CD14-positive monocyte (primary cell): ENCODE results near the gene GFPT2. TPM values are rescaled to one million over a fixed set of nuclear protein-coding genes. Genes with fewer than 3 reads are reported as not detected.

ENCODE experiments used
- DNase-seq, 3 donors: peaks; one replicate each; pipeline ENCODE4 v3.0.0-alpha.2; 2011 to 2022
- H2AFZ ChIP-seq: 2 replicates; pipeline ENCODE4 v1.6.0; 2012; ENCODE audit warnings: mild to moderate bottlenecking, low read depth, low read length, inconsistent platforms; ENCODE audit not compliant: insufficient read depth, poor library complexity, severe bottlenecking
- H3K27ac ChIP-seq, 2 donors: 1 replicate in 1 of 2; 2 replicates in 1 of 2; pipeline ENCODE4 v1.5.1; 2012 to 2013; ENCODE audit warnings: low read length in 2 of 2, control low read depth in 1 of 2, inconsistent platforms in 1 of 2, low read depth in 1 of 2, mild to moderate bottlenecking in 1 of 2
- H3K27me3 ChIP-seq, 2 donors: one replicate each; pipeline versions ENCODE4 v1.6.0 to v1.6.1; 2011 to 2013; ENCODE audit warnings: low read length in 2 of 2; ENCODE audit not compliant: control insufficient read depth in 2 of 2, insufficient read depth in 2 of 2
- H3K36me3 ChIP-seq, 2 donors: replicated peaks in 1 of 2; 1 replicate in 1 of 2; 2 replicates in 1 of 2; pipeline versions ENCODE4 v1.5.1 to v1.6.1; 2012 to 2013; ENCODE audit warnings: low read length in 2 of 2, control low read depth in 1 of 2, inconsistent platforms in 1 of 2, mild to moderate bottlenecking in 1 of 2; ENCODE audit not compliant: insufficient read depth in 2 of 2, control insufficient read depth in 1 of 2
- H3K4me1 ChIP-seq, 2 donors: 1 replicate in 1 of 2; 2 replicates in 1 of 2; pipeline versions ENCODE4 v1.5.1 to v1.6.1; 2012 to 2013; ENCODE audit warnings: low read length in 2 of 2, control low read depth in 1 of 2, inconsistent platforms in 1 of 2, mild to moderate bottlenecking in 1 of 2, moderate library complexity in 1 of 2; ENCODE audit not compliant: insufficient read depth in 2 of 2, control insufficient read depth in 1 of 2
- H3K4me2 ChIP-seq: replicated peaks from 2 replicates; pipeline ENCODE3; 2012; ENCODE audit warnings: low read length, moderate library complexity, mild to moderate bottlenecking; ENCODE audit not compliant: poor library complexity, severe bottlenecking; ENCODE audit errors: extremely low read depth
- H3K4me3 ChIP-seq, 3 experiments: fragments of 200-600 bp in 1 of 3; sonication (generic) in 1 of 3; replicated peaks in 1 of 3; 1 replicate in 2 of 3; 2 replicates in 1 of 3; pipeline ENCODE4 v1.5.1; 2011 to 2013; ENCODE audit warnings: low read length in 3 of 3, mild to moderate bottlenecking in 3 of 3, control low read depth in 2 of 3, low read depth in 2 of 3, inconsistent platforms in 1 of 3, moderate library complexity in 1 of 3
- H3K79me2 ChIP-seq: 2 replicates; pipeline ENCODE4 v1.6.0; 2012; ENCODE audit warnings: mild to moderate bottlenecking, control low read depth, inconsistent platforms, low read length, moderate library complexity; ENCODE audit not compliant: insufficient read depth
- H3K9ac ChIP-seq: 2 replicates; pipeline ENCODE4 v1.6.0; 2017; ENCODE audit warnings: low read length, mild to moderate bottlenecking; ENCODE audit not compliant: insufficient read depth, poor library complexity, severe bottlenecking
- H3K9me3 ChIP-seq, 2 donors: replicated peaks in 1 of 2; 1 replicate in 1 of 2; 2 replicates in 1 of 2; pipeline versions ENCODE4 v1.5.1 to v1.6.1; 2012 to 2013; ENCODE audit warnings: low read length in 2 of 2, control low read depth in 1 of 2; ENCODE audit not compliant: control insufficient read depth in 1 of 2, insufficient read depth in 1 of 2
- H4K20me1 ChIP-seq: 2 replicates; pipeline ENCODE4 v1.6.0; 2012; ENCODE audit warnings: mild to moderate bottlenecking, low read length, control low read depth, moderate library complexity; ENCODE audit not compliant: insufficient read depth
- H3K27ac Mint-ChIP-seq, 7 donors: one replicate each; pipeline ENCODE4 v1.8.0; 2020; ENCODE audit warnings: mild to moderate bottlenecking in 7 of 7, mixed read lengths in 7 of 7, moderate library complexity in 6 of 7, inconsistent platforms in 2 of 7
- H3K27me3 Mint-ChIP-seq, 3 donors: one replicate each; pipeline ENCODE4 v1.8.0; 2021 to 2022; ENCODE audit warnings: low read depth in 3 of 3, mild to moderate bottlenecking in 3 of 3, mixed read lengths in 3 of 3, moderate library complexity in 3 of 3, inconsistent platforms in 1 of 3
- H3K36me3 Mint-ChIP-seq, 2 donors: one replicate each; pipeline ENCODE4 v1.8.0; 2020; ENCODE audit warnings: mixed read lengths in 2 of 2, inconsistent platforms in 1 of 2, mild to moderate bottlenecking in 1 of 2
- H3K4me1 Mint-ChIP-seq: one replicate; pipeline ENCODE4 v1.8.0; 2020; ENCODE audit warnings: mild to moderate bottlenecking, mixed read lengths
- H3K4me3 Mint-ChIP-seq, 2 donors: one replicate each; pipeline ENCODE4 v1.8.0; 2020; ENCODE audit warnings: mild to moderate bottlenecking in 2 of 2, mixed read lengths in 2 of 2, moderate library complexity in 1 of 2
- H3K9me3 Mint-ChIP-seq, 7 donors: one replicate each; pipeline ENCODE4 v1.8.0; 2020 to 2022; ENCODE audit warnings: mixed read lengths in 7 of 7, mild to moderate bottlenecking in 6 of 7, moderate library complexity in 6 of 7, inconsistent platforms in 2 of 7
- CTCF ChIP-seq: fragments of 200-600 bp; IDR thresholded peaks from one replicate; pipeline ENCODE4 v1.8.0; 2022; ENCODE audit warnings: antibody characterized with exemption, mild to moderate bottlenecking
- WGBS: methylation state at CpG from one replicate; pipeline ENCODE4 v1.1.5; 2013; ENCODE audit warnings: missing lambda C conversion rate; ENCODE audit not compliant: insufficient coverage; 5-methylcytosine and 5-hydroxymethylcytosine counted together
- intact Hi-C, 2 donors: fragments of 100-400 bp; cut with micrococcal nuclease; formaldehyde crosslinking; loops; one replicate each; pipeline versions ENCODE4 v1.15.0 to v1.15.1; 2023
- polyA plus RNA-seq, 3 donors: library from polyadenylated mRNA; depleted of rRNA in 1 of 3; unstranded in 2 of 3; stranded (reverse) in 1 of 3; fragments of 300-500 nt in 2 of 3; fragments of >200 nt in 1 of 3; fragmentation: Illumina TruSeq in 2 of 3; gene quantifications; 1 replicate in 2 of 3; 2 replicates in 1 of 3; pipeline ENCODE4 v1.2.3, GENCODE V29; 2012 to 2021

The GFPT2 gene
- polyA plus RNA-seq, 3 donors, result not detected

DNA sequence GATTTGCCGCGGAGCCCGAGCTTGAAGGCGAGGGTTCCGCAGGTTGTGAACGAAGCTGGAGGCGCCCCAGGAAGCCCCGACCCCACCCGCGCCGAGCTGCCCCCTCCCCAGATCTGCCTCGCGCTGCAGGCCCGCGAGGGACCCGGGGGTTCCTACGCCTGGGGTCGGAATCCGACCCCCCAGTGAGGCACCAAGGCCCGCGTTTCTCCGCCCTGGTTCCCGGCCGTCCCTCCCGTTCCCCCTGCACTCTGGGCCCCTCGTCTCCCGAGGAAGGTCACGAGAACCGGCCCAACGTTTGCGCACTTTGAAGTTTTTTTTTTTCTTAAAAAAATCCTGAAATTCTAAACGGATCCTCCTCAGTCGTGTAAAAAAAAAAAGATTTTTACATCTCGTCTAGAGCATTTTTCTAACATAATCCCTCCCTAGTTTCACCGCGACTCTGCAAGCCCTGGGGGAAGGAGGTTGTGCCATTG, 880 bp upstream of the GFPT2 start:
- Mint-ChIP-seq H3K27me3 (peaks cover 61 to 82% (median 67%) of the 10 kb centered on the region in 3 donors), H3K9me3 (peaks cover 4 to 28% (median 9%) of the 10 kb centered on the region in 7 donors), H3K4me1 (peaks cover 10% of the 10 kb centered on the region), H3K4me3 (peak overlapping the region; percentile 64 to 86), H3K27ac (peak overlapping the region in 2 of 7 donors; percentile 38 to 68), H3K36me3 (peaks cover 0 to 2% of the 10 kb centered on the region in 2 donors)
- Histone ChIP-seq H3K27me3 (peaks cover 39 to 73% of the 10 kb centered on the region in 2 donors), H3K9ac (no peak overlapping the region), H2AFZ (peak overlapping the region; percentile 71), H4K20me1 (no peaks in the 10 kb centered on the region), H3K4me1 (peaks cover 10 to 18% of the 10 kb centered on the region in 2 donors), H3K36me3 (no peaks in the 10 kb centered on the region), H3K79me2 (no peaks in the 10 kb centered on the region), H3K9me3 (peaks cover 7 to 23% of the 10 kb centered on the region in 2 donors), H3K4me2 (peak overlapping the region; percentile 78), H3K4me3 (peak overlapping the region in 2 of 3 experiments; percentile 37 to 70), H3K27ac (no peak overlapping the region)
- under 1% methylated on average over 26 of the region's 36 CpGs for WGBS
- DNase-seq, result no peak
- TF ChIP-seq CTCF, result no peak
- intact Hi-C loops, result no loop called here

DNA sequence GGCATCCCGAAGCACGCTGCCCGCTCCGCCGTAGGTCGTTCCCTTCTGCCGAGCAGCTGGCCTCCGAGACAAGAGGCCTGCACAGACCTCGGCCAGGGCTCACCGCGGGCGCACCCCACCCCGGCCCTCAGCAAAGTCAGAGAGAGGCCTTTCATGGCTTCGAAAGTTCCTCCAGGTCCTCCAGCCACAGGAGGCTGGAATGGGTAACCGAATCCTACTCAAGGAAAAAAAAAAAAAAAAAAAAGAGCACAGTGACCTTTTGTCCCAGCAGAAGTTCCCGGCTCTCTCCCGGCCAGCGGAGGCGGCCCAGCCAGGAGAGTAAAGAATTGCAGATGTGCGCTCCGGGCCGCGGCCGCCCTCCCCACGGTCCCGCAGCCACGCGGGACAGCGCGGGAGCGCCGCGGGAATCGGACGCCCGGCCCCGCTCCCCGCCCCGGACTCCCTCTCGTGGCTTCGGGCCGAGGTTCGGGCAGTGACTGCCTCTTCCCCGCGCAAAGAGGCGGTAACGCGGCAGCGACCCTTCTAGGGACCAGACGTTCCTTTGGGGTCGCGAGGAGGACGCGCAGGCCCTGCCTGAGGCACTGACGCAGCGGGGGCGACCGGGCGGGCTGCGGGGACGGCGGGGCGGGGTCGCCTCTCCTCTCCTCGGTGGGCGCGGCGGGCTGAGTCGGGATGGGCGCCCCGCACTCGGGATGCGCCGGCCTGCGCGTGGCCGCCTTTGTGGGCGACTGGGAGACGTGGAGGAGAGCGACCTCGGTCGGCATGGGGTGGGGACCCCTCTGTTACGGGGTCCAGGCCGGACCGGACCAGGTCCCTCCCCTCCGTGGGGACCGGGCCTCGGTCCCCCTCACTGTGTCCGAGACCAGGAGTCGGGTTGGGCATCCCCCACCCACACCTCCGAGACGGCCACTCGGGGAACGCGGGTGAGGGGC, 754 bp downstream of the GFPT2 start:
- WGBS, result 8% methylated on average over 86 of the region's 95 CpGs
- H3K79me2 ChIP-seq, result no peaks in the 10 kb centered on the region
- peaks cover 0 to 23% of the 10 kb centered on the region in 2 donors for H3K9me3 ChIP-seq
- no peaks in the 10 kb centered on the region for H4K20me1 ChIP-seq
- H3K36me3 ChIP-seq, result no peaks in the 10 kb centered on the region
- no peak for DNase-seq
- peaks cover 0 to 2% of the 10 kb centered on the region in 2 donors for H3K36me3 Mint-ChIP-seq
- peak overlapping the region in 2 of 3 experiments; percentile 38 to 70 for H3K4me3 ChIP-seq
- H3K9ac ChIP-seq, result peak overlapping the region; percentile 15
- peaks cover 39 to 73% of the 10 kb centered on the region in 2 donors for H3K27me3 ChIP-seq
- intact Hi-C loops, result no loop called here
- no peak for TF ChIP-seq CTCF
- H3K27ac ChIP-seq, result no peak overlapping the region
- H2AFZ ChIP-seq, result peak overlapping the region; percentile 53
- H3K27ac Mint-ChIP-seq, result no peak overlapping the region
- peaks cover 10 to 18% of the 10 kb centered on the region in 2 donors for H3K4me1 ChIP-seq
- peaks cover 10% of the 10 kb centered on the region for H3K4me1 Mint-ChIP-seq
- H3K4me2 ChIP-seq, result peak overlapping the region; percentile 78
- peaks cover 59 to 88% (median 71%) of the 10 kb centered on the region in 3 donors for H3K27me3 Mint-ChIP-seq
- H3K9me3 Mint-ChIP-seq, result peaks cover 0 to 19% (median 9%) of the 10 kb centered on the region in 7 donors
- H3K4me3 Mint-ChIP-seq, result peak overlapping the region; percentile 37 to 61
